ENCODE data around the gene ECPAS.
"Not testable (repeated sequence)": the region's sequence is repeated elsewhere in the genome, so short reads cannot be mapped to it uniquely, and the experiment has no call there.

The ECPAS gene

DNA sequence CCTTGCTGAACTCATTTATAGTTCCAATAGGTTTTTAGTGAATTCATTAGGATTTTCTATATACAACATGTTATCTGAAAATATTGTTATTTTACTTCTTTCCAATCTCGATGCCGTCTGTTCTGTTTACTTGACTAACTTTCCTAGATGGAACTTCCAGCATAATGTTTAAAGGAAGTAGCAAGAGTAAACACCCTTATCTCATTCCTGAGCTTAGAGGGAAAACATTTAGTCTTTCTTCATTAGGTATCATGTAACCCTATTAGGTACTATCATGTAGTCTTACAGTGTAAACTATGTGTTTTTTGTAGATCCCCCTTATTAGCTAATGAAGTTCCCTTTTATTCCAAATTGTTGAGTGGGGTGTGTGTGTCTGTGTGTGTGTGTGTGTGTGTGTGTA lies 131.6 kb downstream of the ECPAS start:
- in situ Hi-C loops (cut with MboI; ENCODE audit: low sequenced_read_pairs): no loop called here

DNA sequence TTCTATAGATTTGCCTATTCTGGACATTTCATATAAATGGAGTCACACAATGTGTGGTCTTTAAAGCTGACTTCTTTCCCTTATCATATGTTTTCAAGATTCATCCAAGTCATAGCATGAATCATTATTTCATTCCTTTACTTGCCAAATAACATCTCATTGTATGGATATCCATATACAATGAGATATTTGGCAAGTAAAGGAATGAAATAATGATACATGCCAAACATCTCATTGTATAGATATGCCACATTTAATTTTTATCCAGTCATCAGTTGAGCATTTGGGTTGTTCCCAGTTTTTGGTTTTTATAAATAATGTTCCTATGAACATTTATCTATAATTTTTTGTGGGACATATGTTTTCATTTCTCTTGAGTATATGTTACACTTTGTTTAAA lies 133.6 kb downstream of the ECPAS start:
- in situ Hi-C loops (cut with MboI; ENCODE audit: low sequenced_read_pairs): no loop called here

DNA sequence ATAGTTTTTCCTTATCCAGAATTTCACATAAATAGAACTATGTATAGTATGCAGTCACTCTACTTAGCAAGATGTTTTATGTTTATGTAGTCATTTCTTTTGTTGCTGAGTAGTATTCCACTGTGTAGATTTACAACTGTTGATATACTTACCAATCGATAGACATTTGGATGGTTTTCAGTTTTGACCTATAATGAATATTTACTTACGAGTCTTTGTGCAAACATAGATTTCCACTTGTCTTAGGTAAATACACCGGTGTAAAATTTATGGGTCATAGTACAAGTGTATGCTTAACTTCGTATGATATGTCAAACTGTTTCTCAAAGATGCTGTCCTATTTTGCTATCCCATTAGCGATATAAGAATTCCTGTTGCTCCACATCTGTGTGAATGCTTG lies 134.4 kb downstream of the ECPAS start:
- in situ Hi-C loops (cut with MboI; ENCODE audit: low sequenced_read_pairs): no loop called here

DNA sequence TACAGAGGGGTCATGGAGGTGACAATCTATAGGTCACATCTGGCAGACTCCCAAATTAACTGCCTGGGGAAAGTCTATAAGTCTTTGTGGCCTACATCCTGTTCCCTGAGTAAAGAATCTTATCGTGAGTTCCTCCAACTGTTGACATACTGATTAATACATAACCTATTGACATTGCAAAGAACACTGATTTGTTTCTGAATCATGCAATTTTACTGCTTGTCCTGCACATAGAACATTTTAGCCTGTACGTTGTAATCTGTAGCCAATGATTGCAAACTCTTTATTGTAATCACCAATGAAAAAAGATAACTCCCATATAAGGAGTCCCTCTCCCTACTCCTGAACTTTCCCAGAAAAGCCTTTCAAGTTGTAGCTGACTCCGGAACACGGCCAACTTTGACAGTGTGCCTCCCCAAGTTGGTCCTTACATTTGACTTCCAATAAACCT lies 135.3 kb downstream of the ECPAS start:
- in situ Hi-C loops (cut with MboI; ENCODE audit: low sequenced_read_pairs): no loop called here

DNA sequence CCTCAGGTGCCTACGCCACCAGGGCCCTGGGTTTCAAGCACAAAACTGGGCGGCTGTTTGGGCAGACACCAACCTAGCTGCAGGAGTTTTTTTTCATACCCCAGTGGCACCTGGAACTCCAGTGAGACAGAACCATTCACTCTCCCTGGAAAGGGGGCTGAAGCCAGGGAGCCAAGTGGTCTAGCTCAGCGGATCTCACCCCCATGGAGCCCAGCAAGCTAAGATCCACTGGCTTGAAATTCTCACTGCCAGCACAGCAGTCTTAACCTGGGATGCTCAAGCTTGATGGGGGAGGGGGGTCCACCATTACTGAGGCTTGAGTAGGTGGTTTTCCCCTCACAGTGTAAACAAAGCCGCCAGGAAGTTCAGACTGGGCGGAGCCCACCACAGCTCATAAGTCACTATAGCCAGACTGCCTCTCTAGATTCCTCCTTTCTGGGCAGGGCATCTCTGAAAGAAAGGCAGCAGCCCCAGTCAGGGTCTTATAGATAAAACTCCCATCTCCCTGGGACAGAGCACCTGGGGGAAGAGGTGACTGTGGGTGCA lies 149.8 kb downstream of the ECPAS start:
- in situ Hi-C loops (cut with MboI; ENCODE audit: low sequenced_read_pairs): not testable (repeated sequence)

DNA sequence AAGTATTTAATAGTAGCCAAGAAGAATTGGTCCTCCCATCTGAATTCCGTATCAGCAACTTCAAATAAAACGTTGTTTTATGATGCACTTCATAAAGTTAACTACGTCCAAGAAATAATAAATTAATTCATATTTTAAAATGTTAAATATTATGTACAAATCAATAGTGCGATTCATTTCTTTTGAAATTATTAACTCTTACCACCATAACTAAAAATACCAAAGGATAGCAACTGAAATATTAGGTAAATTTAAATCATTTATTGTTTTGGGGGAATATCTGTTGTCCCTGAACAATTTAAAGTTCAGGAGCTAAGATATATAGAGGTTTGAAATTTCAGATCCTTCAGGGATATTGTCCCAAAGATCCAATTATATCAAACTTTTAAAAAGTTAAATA lies 154.1 kb downstream of the ECPAS start, which contains the start of gene OR2K2:
Gene OR2K2 (minus strand): TSS at position 101 of the 400 bp plus-strand sequence. CDS start 1,791 bp downstream, outside the sequence.
- in situ Hi-C loops (cut with MboI; ENCODE audit: low sequenced_read_pairs): no loop called here

DNA sequence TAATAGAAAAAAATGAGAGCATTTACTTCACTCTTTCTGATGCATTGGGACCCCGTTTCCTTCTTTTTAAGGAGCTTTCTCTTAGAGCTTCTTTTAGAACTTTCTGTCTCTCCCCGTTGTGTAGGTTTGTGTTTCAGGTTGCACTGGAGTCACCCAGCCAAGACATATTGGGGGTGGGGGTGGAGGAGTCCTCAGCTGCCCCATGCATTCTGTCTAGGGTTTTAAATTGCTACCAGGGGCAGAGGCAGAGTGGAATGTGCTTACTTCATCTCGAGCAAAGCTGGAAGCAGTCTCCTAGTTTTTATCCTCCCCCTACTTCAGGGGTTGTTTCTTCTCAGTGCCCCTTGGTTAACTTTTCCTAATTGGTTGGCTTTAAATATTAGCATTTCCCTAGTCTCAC lies 163.6 kb downstream of the ECPAS start:
- in situ Hi-C loops (cut with MboI; ENCODE audit: low sequenced_read_pairs): no loop called here

DNA sequence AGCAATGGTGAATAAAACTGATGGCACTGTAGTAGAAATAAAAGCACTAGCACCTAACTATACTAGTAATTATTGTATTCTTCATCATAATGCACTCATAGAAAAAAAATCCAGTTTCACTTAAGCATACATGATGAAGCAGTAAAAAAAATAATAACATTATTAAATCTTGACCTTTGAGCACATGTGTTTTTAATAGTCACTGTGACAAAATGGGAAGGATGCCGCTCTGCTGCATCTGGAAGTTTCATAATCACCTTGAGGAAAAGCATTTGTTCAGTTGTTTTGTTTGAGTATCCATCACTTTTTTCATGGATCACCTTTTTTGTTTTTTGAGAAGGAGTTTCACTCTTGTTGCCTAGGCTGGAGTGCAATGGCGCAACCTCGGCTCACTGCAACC lies 167.4 kb downstream of the ECPAS start:
- in situ Hi-C loops (cut with MboI; ENCODE audit: low sequenced_read_pairs): no loop called here
